ENCODE results near the gene SSTR3. TPM values are rescaled to one million over a fixed set of nuclear protein-coding genes. Genes with fewer than 3 reads are reported as not detected.
"Not testable (repeated sequence)": the region's sequence is repeated elsewhere in the genome, so short reads cannot be mapped to it uniquely, and the experiment has no call there.

Gene SSTR3
- total RNA-seq, 4 donors from 2014 or later = 0.16 to 0.41 TPM; not detected in 2

- Histone ChIP-seq H3K4me3 (no peak overlapping the region), H3K36me3 (no peaks in the 10 kb centered on the region), H3K27me3 (no peaks in the 10 kb centered on the region), H3K27ac (no peak overlapping the region), H3K9me3 (no peaks in the 10 kb centered on the region), H3K4me1 (peaks cover 21 to 36% (median 28%) of the 10 kb centered on the region in 4 donors)
- no peak for DNase-seq
- intact Hi-C loops (cut with DNase I; ENCODE audit: low total_unique reads) = no loop called here
- in situ Hi-C loops (cut with MboI; ENCODE audit: low pct_ligation_motif_present in 1 of 4, low pct_unique_long_range_greater_than_20kb in 1 of 4, low sequenced_read_pairs in 3 of 4) = no loop called here
- no peak for TF ChIP-seq POLR2AphosphoS5 (IDR thresholded peaks at IDR 0.05)
- no peak for TF ChIP-seq POLR2A (IDR thresholded peaks at IDR 0.05)
- TF ChIP-seq, protein P1, sequence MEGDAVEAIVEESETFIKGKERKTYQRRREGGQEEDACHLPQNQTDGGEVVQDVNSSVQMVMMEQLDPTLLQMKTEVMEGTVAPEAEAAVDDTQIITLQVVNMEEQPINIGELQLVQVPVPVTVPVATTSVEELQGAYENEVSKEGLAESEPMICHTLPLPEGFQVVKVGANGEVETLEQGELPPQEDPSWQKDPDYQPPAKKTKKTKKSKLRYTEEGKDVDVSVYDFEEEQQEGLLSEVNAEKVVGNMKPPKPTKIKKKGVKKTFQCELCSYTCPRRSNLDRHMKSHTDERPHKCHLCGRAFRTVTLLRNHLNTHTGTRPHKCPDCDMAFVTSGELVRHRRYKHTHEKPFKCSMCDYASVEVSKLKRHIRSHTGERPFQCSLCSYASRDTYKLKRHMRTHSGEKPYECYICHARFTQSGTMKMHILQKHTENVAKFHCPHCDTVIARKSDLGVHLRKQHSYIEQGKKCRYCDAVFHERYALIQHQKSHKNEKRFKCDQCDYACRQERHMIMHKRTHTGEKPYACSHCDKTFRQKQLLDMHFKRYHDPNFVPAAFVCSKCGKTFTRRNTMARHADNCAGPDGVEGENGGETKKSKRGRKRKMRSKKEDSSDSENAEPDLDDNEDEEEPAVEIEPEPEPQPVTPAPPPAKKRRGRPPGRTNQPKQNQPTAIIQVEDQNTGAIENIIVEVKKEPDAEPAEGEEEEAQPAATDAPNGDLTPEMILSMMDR (IDR thresholded peaks at IDR 0.05) = no peak
- no peak for TF ChIP-seq EP300 (IDR thresholded peaks at IDR 0.05; ENCODE audit: low read depth)
- WGBS, 2 donors (ENCODE audit: low coverage in 1 of 2) = 50 to 60% methylated on average over 2 to 5 of the region's 5 CpGs
Measured at GRCh38 chr22:37171662-37172061, 40.6 kb downstream of the SSTR3 start.

- intact Hi-C loops (cut with DNase I; ENCODE audit: low total_unique reads); DNase-seq; H3K9me3 ChIP-seq; H3K4me3 ChIP-seq; H3K36me3 ChIP-seq; H3K27me3 ChIP-seq; in situ Hi-C loops (cut with MboI; ENCODE audit: low pct_ligation_motif_present in 1 of 4, low pct_unique_long_range_greater_than_20kb in 1 of 4, low sequenced_read_pairs in 3 of 4): not testable (repeated sequence)
- WGBS, 2 donors (ENCODE audit: low coverage in 1 of 2) = 87 to 91% methylated on average over 8 to 16 of the region's 16 CpGs
- H3K4me1 ChIP-seq = peaks cover 15 to 29% (median 23%) of the 10 kb centered on the region in 4 donors
- peak overlapping the region in 3 of 4 donors; percentile 23 to 37 (median 24) for H3K27ac ChIP-seq
Measured at GRCh38 chr22:37170689-37171405, 41.4 kb downstream of the SSTR3 start.

- Histone ChIP-seq H3K4me3 (no peak overlapping the region), H3K4me1 (peaks cover 14 to 25% (median 21%) of the 10 kb centered on the region in 4 donors), H3K27me3 (no peaks in the 10 kb centered on the region), H3K27ac (peak overlapping the region in 3 of 4 donors; percentile 23 to 37 (median 24)), H3K9me3 (no peaks in the 10 kb centered on the region), H3K36me3 (no peaks in the 10 kb centered on the region)
- TF ChIP-seq POLR2AphosphoS5 (IDR thresholded peaks at IDR 0.05) = no peak
- no peak for TF ChIP-seq EP300 (IDR thresholded peaks at IDR 0.05; ENCODE audit: low read depth)
- TF ChIP-seq, protein P1 (IDR thresholded peaks at IDR 0.05) = no peak
- no peak for TF ChIP-seq POLR2A (IDR thresholded peaks at IDR 0.05)
- DNase-seq = no peak
- intact Hi-C loops (cut with DNase I; ENCODE audit: low total_unique reads) (no loop called here), in situ Hi-C loops (cut with MboI; ENCODE audit: low pct_ligation_motif_present in 1 of 4, low pct_unique_long_range_greater_than_20kb in 1 of 4, low sequenced_read_pairs in 3 of 4) (no loop called here)
- WGBS, 2 donors (ENCODE audit: low coverage in 1 of 2) = 83 to 86% methylated on average over 3 to 10 of the region's 10 CpGs
Measured at GRCh38 chr22:37169947-37170688, 42.2 kb downstream of the SSTR3 start.

GRCh38 chr22:37169406-37169805 lies 42.9 kb downstream of the SSTR3 start:
- peaks cover 14 to 25% (median 21%) of the 10 kb centered on the region in 4 donors for H3K4me1 ChIP-seq
- H3K4me3 ChIP-seq = no peak overlapping the region
- TF ChIP-seq POLR2A (IDR thresholded peaks at IDR 0.05) (no peak), EP300 (IDR thresholded peaks at IDR 0.05; ENCODE audit: low read depth) (no peak), POLR2AphosphoS5 (IDR thresholded peaks at IDR 0.05) (no peak)
- TF ChIP-seq, protein P1 (IDR thresholded peaks at IDR 0.05) = no peak
- in situ Hi-C loops (cut with MboI; ENCODE audit: low pct_ligation_motif_present in 1 of 4, low pct_unique_long_range_greater_than_20kb in 1 of 4, low sequenced_read_pairs in 3 of 4) (no loop called here), intact Hi-C loops (cut with DNase I; ENCODE audit: low total_unique reads) (no loop called here)
- no peak overlapping the region for H3K27ac ChIP-seq
- 84 to 92% methylated on average over 6 to 8 of the region's 8 CpGs for WGBS, 2 donors (ENCODE audit: low coverage in 1 of 2)
- no peaks in the 10 kb centered on the region for H3K36me3 ChIP-seq
- DNase-seq = no peak
- H3K27me3 ChIP-seq = no peaks in the 10 kb centered on the region
- H3K9me3 ChIP-seq = no peaks in the 10 kb centered on the region

All from transverse colon (tissue), 4 donors.